Measurements from ENCODE around the gene CELSR1.

DNA sequence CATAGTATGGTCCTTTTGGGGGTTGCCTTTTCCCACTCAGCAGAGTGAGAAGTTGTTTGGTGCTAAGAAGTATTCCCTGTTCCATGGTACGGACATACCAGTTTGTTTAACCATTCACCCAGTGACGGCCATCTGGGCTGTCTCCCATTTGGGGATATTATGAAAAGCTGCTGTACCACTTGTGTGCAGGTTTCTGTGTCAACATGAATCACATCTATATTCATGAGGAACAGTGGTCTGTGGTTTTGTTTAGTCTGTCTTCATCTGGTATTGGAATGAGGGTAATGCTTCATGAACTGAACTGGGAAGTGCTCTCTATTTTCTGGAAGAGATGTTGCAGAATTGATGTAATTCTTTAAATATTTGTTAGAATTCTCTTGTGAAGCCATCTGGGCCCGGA, 112.4 kb downstream of the CELSR1 start:
- TF ChIP-seq, protein P1, sequence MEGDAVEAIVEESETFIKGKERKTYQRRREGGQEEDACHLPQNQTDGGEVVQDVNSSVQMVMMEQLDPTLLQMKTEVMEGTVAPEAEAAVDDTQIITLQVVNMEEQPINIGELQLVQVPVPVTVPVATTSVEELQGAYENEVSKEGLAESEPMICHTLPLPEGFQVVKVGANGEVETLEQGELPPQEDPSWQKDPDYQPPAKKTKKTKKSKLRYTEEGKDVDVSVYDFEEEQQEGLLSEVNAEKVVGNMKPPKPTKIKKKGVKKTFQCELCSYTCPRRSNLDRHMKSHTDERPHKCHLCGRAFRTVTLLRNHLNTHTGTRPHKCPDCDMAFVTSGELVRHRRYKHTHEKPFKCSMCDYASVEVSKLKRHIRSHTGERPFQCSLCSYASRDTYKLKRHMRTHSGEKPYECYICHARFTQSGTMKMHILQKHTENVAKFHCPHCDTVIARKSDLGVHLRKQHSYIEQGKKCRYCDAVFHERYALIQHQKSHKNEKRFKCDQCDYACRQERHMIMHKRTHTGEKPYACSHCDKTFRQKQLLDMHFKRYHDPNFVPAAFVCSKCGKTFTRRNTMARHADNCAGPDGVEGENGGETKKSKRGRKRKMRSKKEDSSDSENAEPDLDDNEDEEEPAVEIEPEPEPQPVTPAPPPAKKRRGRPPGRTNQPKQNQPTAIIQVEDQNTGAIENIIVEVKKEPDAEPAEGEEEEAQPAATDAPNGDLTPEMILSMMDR (IDR thresholded peaks at IDR 0.05; ENCODE audit: insufficient read depth, low read depth, low read length): no peak
- TF ChIP-seq EZH2 (IDR thresholded peaks at IDR 0.05; ENCODE audit: insufficient read depth, low read length): no peak
